Right lobe of liver (tissue), 4 donors: Measurements from ENCODE around the gene NOS3.

Experiments
- POLR2A ChIP-seq: fragments of 450-650 bp; IDR thresholded peaks from one replicate; pipeline ENCODE4 v1.6.1; 2017; ENCODE audit warnings: antibody characterized with exemption, mild to moderate bottlenecking
- TF ChIP-seq, protein P1 (sequence below), 4 donors: fragments of 200-600 bp in 3 of 4; fragments of 450-650 bp in 1 of 4; IDR thresholded peaks; one replicate each; pipeline versions ENCODE4 v1.5.1 to v1.8.0; 2016 to 2022; ENCODE audit warnings: antibody characterized with exemption in 4 of 4, mild to moderate bottlenecking in 2 of 4
- donor health status: DM: no; HTN: no; CAD: no.
- donor health status: DM: no; HTN: no; CAD: no.
- donor health status: DM: no; HTN: yes; CAD: no.

DNA sequence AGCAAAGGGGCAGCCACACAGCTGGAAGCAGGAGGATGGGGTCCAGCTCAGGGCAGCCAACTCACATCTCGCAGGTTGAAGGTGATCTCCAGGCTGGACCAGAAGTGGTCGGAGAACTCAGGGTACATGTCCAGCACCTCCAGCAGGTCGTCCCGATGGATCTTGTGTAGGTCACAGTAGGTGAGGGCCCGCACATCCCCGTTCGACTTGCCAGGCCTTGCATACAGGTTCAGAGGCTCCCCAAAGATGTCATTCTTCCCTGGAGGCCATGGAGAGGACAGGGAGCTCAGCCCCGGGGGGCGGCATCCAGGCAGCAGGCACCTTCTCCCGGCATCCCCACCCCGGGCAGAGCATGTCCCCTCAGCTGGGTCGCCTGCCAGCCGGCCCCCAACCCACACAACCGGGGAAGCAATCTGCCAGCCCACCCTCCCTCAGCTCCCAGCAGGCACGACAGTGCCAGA, 42.0 kb upstream of the NOS3 start:
- TF ChIP-seq, protein P1, sequence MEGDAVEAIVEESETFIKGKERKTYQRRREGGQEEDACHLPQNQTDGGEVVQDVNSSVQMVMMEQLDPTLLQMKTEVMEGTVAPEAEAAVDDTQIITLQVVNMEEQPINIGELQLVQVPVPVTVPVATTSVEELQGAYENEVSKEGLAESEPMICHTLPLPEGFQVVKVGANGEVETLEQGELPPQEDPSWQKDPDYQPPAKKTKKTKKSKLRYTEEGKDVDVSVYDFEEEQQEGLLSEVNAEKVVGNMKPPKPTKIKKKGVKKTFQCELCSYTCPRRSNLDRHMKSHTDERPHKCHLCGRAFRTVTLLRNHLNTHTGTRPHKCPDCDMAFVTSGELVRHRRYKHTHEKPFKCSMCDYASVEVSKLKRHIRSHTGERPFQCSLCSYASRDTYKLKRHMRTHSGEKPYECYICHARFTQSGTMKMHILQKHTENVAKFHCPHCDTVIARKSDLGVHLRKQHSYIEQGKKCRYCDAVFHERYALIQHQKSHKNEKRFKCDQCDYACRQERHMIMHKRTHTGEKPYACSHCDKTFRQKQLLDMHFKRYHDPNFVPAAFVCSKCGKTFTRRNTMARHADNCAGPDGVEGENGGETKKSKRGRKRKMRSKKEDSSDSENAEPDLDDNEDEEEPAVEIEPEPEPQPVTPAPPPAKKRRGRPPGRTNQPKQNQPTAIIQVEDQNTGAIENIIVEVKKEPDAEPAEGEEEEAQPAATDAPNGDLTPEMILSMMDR (IDR thresholded peaks at IDR 0.05) = no peak
- no peak for TF ChIP-seq POLR2A
